Stimulated activated CD8-positive, alpha-beta memory T cell treated with anti-CD3 and anti-CD28 coated beads, Interleukin-7, amount 100 ng/mL, for 48 hours (primary cell): ENCODE results near the gene R3HCC1L.
"Not testable (repeated sequence)": the region's sequence is repeated elsewhere in the genome, so short reads cannot be mapped to it uniquely, and the experiment has no call there.

ENCODE experiments used
- DNase-seq, 2 donors: peaks; one replicate each; pipeline ENCODE4 v3.0.0-alpha.2; 2020; ENCODE audit warnings: low read depth in 1 of 2; ENCODE audit errors: extremely low read depth in 1 of 2

R3HCC1L gene

DNA sequence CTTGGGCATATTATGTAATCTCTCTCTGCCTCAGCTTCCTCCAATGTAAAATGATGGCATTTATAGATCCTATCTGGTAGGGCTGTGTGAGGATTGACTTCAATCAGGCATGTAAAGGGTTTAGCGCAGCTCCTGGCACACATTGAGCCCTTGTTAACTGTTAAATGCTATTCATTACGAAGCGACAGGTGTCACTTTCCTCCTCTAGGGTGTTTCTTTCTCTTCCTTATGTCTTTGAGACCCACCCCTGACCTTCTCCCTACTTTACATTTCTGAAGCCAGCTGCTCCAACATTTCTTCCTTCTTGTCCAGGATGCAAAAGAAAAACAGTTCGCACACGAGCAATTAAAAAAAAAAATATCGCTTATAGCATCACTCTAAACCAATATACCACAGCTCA is 5.7 kb upstream of the R3HCC1L start:
- DNase-seq = no peak

- no peak for DNase-seq
Measured at GRCh38 chr10:98131619-98132018, 2.8 kb upstream of the R3HCC1L start.

DNA sequence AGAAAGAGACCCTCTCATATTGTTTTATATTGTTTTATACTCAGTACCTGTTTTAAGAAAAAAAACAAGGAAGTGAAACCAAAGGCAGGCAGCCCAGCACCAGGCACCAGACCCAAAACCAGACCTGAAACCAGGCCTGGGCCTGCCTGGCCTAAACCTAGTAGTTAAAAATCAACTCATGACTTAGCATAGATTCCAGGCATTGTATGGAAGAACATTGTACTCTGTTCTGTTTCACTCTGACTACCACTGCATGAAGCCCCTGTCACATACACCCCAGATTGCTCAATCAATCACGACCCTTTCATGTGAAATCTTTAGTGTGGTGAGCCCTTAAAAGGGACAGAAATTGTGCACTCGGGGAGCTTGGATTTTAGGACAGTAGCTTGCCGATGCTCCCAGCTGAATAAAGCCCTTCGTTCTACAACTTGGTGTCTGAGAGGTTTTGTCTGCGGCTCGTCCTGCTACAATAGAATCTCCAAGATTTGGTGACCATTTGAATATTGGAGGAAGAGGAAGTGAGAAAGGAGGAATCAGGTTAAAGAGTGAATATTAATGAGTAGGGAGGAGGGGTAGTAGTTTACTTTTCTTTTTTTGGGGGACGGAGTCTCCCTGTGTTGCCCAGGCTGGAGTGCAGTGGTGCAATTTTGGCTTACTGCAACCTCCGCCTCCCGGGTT is 1.2 kb upstream of the R3HCC1L start:
- not testable (repeated sequence) for DNase-seq

GRCh38 chr10:98134117-98134430 is 383 bp upstream of the R3HCC1L start:
- no peak for DNase-seq

- no peak for DNase-seq
Measured at GRCh38 chr10:98135222-98135899, 904 bp downstream of the R3HCC1L start.

DNA sequence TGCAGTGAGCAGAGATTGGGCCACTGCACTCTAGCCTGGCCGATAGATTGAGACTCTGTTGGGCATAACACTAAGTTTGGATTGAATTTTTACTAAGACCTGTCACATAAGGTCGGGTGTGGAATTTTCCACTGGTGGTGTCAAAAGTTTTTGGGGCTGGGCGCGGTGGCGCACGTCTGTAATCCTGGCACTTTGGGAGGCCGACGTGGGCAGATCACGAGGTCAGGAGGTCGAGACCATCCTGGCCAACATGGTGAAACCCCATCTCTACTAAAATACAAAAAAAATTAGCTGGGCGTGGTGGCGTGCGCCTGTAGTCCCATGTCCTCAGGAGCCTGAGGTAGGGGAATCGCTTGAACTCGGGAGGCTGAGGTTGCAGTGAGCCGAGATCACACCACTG is 2.3 kb downstream of the R3HCC1L start:
- not testable (repeated sequence) for DNase-seq

GRCh38 chr10:98138031-98138430 is 3.6 kb downstream of the R3HCC1L start:
- DNase-seq = no peak

DNA sequence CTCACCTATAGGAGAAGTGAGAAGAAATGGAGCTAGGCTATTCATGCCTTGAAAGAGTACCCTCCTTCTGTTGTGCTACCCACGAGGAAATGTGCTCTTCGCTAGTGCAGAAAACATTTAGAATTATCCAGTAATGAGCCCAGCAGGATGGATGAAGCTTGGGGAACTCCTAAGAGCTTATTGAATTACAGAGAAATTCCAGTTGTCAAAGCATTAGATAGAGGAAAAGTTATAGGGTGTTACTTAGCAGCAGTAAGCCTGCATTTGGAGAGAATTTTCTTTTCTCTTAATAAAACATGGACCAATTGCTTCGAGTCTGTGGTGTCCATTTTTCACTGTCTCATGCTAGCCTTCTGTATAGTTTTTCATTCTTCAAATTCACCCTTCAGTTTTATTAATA is 5.0 kb downstream of the R3HCC1L start:
- no peak for DNase-seq

DNA sequence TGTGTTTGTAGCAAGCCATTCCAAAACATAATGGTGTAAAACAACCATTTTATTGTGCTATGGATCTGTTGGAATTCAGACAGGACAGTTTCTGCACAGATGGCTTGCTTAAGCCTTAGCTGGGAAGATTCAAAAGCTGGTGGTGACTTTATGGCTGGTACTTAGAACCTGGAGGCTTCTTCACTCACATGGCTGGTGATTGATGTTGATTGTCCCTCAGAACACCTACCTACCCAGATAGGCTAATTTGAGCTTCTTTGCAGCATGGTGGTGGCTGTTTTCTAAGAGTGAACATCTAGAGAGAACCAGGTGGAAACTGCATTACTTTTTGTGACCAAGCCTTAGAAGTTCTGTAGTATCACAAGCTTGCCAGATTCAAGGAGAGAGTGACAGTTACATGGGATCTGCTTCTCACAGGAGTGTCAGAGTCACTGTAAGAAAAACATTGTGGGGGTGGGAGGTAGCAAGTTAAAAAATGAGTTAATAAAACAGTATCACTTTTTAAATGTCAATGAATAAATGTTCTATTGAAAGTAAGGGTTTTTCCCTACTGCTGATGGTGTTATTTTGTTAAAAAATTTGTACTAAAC is 7.1 kb downstream of the R3HCC1L start:
- DNase-seq = no peak

DNA sequence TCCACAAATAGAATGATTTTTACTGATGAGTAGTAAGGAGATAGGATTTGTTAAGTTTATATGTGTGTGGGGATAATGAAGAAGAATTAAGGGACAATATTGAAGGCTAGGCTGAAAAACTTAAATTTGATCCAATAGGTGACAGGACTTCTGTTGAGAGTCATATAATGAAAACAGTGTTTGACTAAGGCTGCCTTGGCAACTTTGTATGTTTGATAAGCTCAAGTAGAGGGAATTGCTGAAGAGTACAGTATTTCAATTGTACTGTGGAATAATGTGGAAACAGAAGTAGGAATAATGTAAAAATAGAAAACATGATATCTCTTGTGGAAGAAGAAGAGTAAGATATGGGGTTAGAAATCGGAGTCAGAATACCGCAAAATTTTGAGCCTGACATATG is 10.5 kb downstream of the R3HCC1L start:
- no peak for DNase-seq

- no peak for DNase-seq
Measured at GRCh38 chr10:98149858-98150257, 15.4 kb downstream of the R3HCC1L start.

GRCh38 chr10:98150544-98150943 is 16.1 kb downstream of the R3HCC1L start:
- no peak for DNase-seq

- not testable (repeated sequence) for DNase-seq
Measured at GRCh38 chr10:98152778-98153177, 18.3 kb downstream of the R3HCC1L start.

DNA sequence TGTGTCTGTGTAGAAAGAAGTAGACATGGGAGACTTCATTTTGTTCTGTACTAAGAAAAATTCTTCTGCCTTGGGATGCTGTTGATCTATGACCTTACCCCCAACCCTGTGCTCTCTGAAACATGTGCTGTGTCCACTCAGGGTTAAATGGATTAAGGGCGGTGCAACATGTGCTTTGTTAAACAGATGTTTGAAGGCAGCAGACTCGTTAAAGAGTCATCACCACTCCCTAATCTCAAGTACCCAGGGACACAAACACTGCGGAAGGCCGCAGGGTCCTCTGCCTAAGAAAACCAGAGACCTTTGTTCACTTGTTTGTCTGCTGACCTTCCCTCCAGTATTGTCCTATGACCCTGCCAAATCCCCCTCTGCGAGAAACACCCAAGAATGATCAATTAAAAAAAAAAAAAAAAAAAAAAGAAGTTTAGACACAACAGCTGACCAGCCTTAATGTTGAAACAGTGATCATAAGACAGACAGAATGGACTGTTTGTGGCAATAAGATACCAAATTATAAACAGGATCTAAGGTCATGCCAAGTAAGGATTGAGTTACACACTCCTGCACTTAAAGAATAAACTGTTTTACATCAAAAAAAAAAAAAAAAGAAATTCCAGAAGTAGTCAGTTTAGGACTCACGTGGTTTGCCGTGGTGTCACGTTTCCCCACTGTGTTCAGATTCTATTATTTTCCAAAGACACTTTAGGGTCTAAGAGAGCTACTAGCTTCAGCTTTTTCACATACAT is 18.9 kb downstream of the R3HCC1L start:
- DNase-seq = not testable (repeated sequence)

GRCh38 chr10:98154076-98154475 is 19.6 kb downstream of the R3HCC1L start:
- DNase-seq = no peak

- DNase-seq = no peak
Measured at GRCh38 chr10:98158576-98158975, 24.1 kb downstream of the R3HCC1L start.

GRCh38 chr10:98163941-98164340 is 29.5 kb downstream of the R3HCC1L start:
- DNase-seq = no peak

DNA sequence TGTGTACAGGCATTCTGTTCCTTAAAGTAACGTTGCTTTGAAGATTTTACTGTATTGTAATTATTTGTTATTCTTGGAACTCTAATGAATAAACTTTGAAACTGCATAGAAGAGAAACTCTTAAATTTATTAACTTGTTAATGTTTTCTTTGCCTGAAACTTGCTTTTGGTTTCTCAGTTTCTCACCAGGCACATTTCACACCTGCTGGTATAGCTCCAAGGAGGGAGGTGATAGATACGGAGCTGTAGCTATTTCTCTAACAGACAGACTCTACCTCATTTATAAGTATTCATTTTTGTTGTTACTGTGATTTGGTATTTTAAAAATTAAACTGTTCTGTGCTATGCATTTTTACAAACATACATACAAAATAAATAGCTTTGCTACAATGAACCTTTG is 32.7 kb downstream of the R3HCC1L start:
- DNase-seq = no peak

DNA sequence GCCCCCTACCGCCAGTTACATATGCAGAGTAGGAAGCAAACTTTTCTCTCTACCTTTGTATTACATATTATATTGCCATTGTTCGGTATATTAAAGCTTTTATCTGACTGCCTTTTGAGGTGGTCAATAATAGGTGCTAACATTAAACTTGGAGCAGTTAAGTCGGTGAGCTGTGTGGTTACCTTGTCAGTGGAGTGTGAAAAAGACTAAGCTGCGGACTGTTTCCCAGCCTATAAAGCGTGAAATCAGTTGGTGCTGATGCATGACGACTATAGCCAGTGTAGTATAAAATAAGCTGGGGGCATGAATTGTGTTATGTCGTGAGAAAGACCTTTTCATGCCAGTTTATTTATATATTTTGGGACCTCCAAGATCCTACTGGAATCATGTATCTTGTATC is 33.7 kb downstream of the R3HCC1L start:
- no peak for DNase-seq

DNA sequence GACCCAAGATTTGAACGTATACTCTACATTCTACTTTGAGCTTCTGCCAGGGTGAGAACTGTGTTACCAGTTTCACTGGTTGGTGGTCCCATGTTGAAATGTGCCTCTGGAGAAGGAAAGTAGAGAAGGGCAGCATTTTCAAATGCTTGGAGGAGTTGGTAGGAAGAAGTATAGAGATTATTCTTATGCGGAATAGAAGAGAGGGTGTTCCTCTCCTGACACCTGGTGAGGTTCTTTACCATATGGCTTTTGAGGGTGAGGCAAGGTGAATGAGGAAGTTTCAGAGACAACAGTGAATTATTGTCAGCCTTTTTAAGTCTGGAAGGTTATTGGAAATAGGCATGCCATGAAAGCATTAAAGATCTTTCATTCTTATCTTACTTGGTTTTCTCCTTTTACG is 34.3 kb downstream of the R3HCC1L start:
- DNase-seq = no peak

DNA sequence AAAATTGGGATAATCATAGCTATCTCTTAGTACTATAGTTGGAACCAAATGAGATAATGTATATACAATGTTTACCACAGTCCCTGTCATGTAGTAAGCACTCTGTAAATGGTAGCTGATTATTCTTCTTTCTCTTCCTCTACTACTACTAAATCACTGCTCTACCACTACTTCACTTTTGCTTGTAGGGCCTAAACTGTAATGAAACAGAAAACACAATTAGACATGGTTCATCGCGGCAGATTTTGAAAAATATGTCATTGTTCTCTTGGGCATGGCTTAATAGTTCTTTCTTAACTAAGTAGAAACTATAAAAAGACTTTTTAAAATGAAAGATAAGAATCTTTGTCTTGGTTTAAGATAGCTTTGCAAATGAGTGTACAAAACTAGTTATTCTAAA is 34.9 kb downstream of the R3HCC1L start:
- DNase-seq = no peak
